WTC11 (cell line): ENCODE measurements around the gene MEGF11. TPM values are rescaled to one million over a fixed set of nuclear protein-coding genes. Genes with fewer than 3 reads are reported as not detected.

Experiments
- ATAC-seq: fragments of 200-7000 bp; cut with Tn5 transposase; 2 replicates; pipeline ENCODE4 v1.10.0; 2021; ENCODE audit warnings: mild to moderate bottlenecking, moderate library complexity
- CTCF ChIA-PET: fragments of 300-600 bp; sonication (Branson Sonifier 250); formaldehyde crosslinking; loops from one replicate; lab custom pipeline; 2021; ENCODE audit warnings: antibody characterized with exemption; lab: Charles Lee
- POLR2A ChIA-PET: fragments of 350-600 bp; sonication (Branson Sonifier 250); formaldehyde crosslinking; loops from one replicate; lab custom pipeline; 2021; ENCODE audit warnings: antibody characterized with exemption; lab: Charles Lee
- DNase-seq: peaks from one replicate; pipeline ENCODE4 v3.0.0; 2021; ENCODE audit warnings: low spot score
- H3K27ac Mint-ChIP-seq: 2 replicates; pipeline ENCODE4 v1.8.0; 2021; ENCODE audit warnings: mixed read lengths
- H3K27me3 Mint-ChIP-seq: 2 replicates; pipeline ENCODE4 v1.8.0; 2021; ENCODE audit warnings: low read depth, mild to moderate bottlenecking, moderate library complexity, mixed read lengths
- H3K36me3 Mint-ChIP-seq: 2 replicates; pipeline ENCODE4 v1.8.0; 2021; ENCODE audit warnings: mixed read lengths
- H3K4me1 Mint-ChIP-seq: 2 replicates; pipeline ENCODE4 v1.8.0; 2022; ENCODE audit warnings: mixed read lengths
- H3K4me3 Mint-ChIP-seq: 2 replicates; pipeline ENCODE4 v1.8.0; 2021; ENCODE audit warnings: mild to moderate bottlenecking, moderate library complexity, mixed read lengths
- H3K9me3 Mint-ChIP-seq: 2 replicates; pipeline ENCODE4 v1.8.0; 2021; ENCODE audit warnings: mixed read lengths
- CREB1 ChIP-seq: sonication (generic); formaldehyde crosslinking; IDR thresholded peaks from 2 replicates; pipeline ENCODE4 v1.8.0; 2023; ENCODE audit warnings: mild to moderate bottlenecking, missing genetic modification reagents
- CREM ChIP-seq: sonication (generic); formaldehyde crosslinking; IDR thresholded peaks from 2 replicates; pipeline ENCODE4 v1.8.1; 2022; ENCODE audit warnings: mild to moderate bottlenecking, missing genetic modification reagents, moderate library complexity
- ETV6 ChIP-seq: sonication (generic); formaldehyde crosslinking; IDR thresholded peaks from 2 replicates; pipeline ENCODE4 v1.8.1; 2022; ENCODE audit warnings: mild to moderate bottlenecking, missing genetic modification reagents
- FOXJ3 ChIP-seq: sonication (generic); formaldehyde crosslinking; IDR thresholded peaks from 2 replicates; pipeline ENCODE4 v1.9.0; 2021; ENCODE audit warnings: missing genetic modification reagents, mild to moderate bottlenecking, borderline replicate concordance
- FOXP4 ChIP-seq: sonication (generic); formaldehyde crosslinking; IDR thresholded peaks from 2 replicates; pipeline ENCODE4 v1.8.0; 2022; ENCODE audit warnings: mild to moderate bottlenecking, missing genetic modification reagents
- HMGA2 ChIP-seq: fragments of 250-450 bp; sonication (Bioruptor Pico); IDR thresholded peaks from 2 replicates; pipeline ENCODE4 v1.4.0; 2021; ENCODE audit warnings: mild to moderate bottlenecking, moderate library complexity
- JAZF1 ChIP-seq: fragments of 250-450 bp; sonication (Bioruptor Pico); IDR thresholded peaks from 2 replicates; pipeline ENCODE4 v1.9.0; 2021; ENCODE audit warnings: moderate library complexity, mild to moderate bottlenecking, inconsistent platforms
- MYBL2 ChIP-seq: sonication (generic); formaldehyde crosslinking; IDR thresholded peaks from 2 replicates; pipeline ENCODE4 v1.8.1; 2023; ENCODE audit warnings: mild to moderate bottlenecking, moderate library complexity, missing genetic modification reagents
- NR1H2 ChIP-seq: sonication (generic); formaldehyde crosslinking; IDR thresholded peaks from 2 replicates; pipeline ENCODE4 v1.9.0; 2021; ENCODE audit warnings: mild to moderate bottlenecking, moderate library complexity, missing genetic modification reagents
- NR2C2 ChIP-seq: sonication (generic); formaldehyde crosslinking; IDR thresholded peaks from 2 replicates; pipeline ENCODE4 v1.8.0; 2022; ENCODE audit warnings: mild to moderate bottlenecking, missing genetic modification reagents
- OVOL2 ChIP-seq: fragments of 250-450 bp; sonication (Bioruptor Pico); IDR thresholded peaks from 2 replicates; pipeline ENCODE4 v1.9.0; 2021; ENCODE audit warnings: mild to moderate bottlenecking, borderline replicate concordance
- PRRX2 ChIP-seq: fragments of 250-450 bp; sonication (Bioruptor Pico); IDR thresholded peaks from 2 replicates; pipeline ENCODE4 v1.8.0; 2021; ENCODE audit warnings: mild to moderate bottlenecking
- SOX15 ChIP-seq: fragments of 250-450 bp; sonication (Bioruptor Pico); IDR thresholded peaks from 2 replicates; pipeline ENCODE4 v1.9.0; 2021; ENCODE audit warnings: mild to moderate bottlenecking
- SP1 ChIP-seq: sonication (generic); formaldehyde crosslinking; conservative IDR thresholded peaks from 2 replicates; pipeline ENCODE4 v1.8.1; 2022; ENCODE audit warnings: missing genetic modification reagents
- TCF7 ChIP-seq: sonication (generic); formaldehyde crosslinking; IDR thresholded peaks from 2 replicates; pipeline ENCODE4 v1.8.0; 2022; ENCODE audit warnings: mild to moderate bottlenecking, low read depth, missing genetic modification reagents, moderate library complexity
- ZBTB43 ChIP-seq: sonication (generic); formaldehyde crosslinking; IDR thresholded peaks from 2 replicates; pipeline ENCODE4 v1.8.1; 2023; ENCODE audit warnings: mild to moderate bottlenecking, missing genetic modification reagents
- ZNF121 ChIP-seq: sonication (generic); formaldehyde crosslinking; IDR thresholded peaks from 2 replicates; pipeline ENCODE4 v1.8.0; 2023; ENCODE audit warnings: missing genetic modification reagents
- ZNF317 ChIP-seq: sonication (generic); formaldehyde crosslinking; IDR thresholded peaks from 2 replicates; pipeline ENCODE4 v1.8.1; 2023; ENCODE audit warnings: low read depth, mild to moderate bottlenecking, moderate library complexity, missing genetic modification reagents, borderline replicate concordance
- ZNF512 ChIP-seq: sonication (generic); formaldehyde crosslinking; IDR thresholded peaks from 2 replicates; pipeline ENCODE4 v1.8.1; 2022; ENCODE audit warnings: missing genetic modification reagents, borderline replicate concordance
- total RNA-seq: library from RNA; stranded (reverse); gene quantifications from 3 replicates; pipeline ENCODE4 v1.2.3, GENCODE V29; 2021
- TF ChIP-seq, protein P1 (sequence below): sonication (generic); formaldehyde crosslinking; conservative IDR thresholded peaks from 2 replicates; pipeline ENCODE4 v1.8.1; 2023; ENCODE audit warnings: mild to moderate bottlenecking, low read depth, missing genetic modification reagents, moderate library complexity
- TF ChIP-seq, protein P2 (sequence below): fragments of 250-450 bp; sonication (Bioruptor Pico); IDR thresholded peaks from 2 replicates; pipeline ENCODE4 v1.9.0; 2021; ENCODE audit warnings: mild to moderate bottlenecking
- TF ChIP-seq, protein P3 (sequence below): sonication (generic); formaldehyde crosslinking; IDR thresholded peaks from 2 replicates; pipeline ENCODE4 v1.8.1; 2023; ENCODE audit warnings: mild to moderate bottlenecking, missing genetic modification reagents, moderate library complexity

MEGF11 gene
- total RNA-seq, 1 experiment from 2014 or later, result 3.3 TPM

DNA sequence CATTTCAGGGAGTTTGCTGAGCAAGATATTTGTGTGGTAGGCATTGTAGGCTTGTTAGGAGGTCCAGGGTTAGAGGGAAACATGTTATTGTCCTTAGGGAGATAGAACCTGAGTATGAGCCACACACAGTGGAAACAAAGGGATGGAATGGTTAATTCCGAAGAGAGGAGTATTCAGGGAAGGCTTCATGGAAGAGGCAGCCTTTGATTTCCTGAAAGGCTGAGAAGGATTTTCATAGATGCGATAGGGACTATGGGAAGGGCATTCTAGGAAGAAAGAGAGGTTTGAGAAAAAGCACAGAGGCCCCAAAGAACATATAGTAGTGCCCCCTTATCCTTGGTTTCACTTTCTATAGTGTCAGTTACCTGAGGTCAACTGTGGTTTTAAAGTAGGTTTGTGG, 302.5 kb downstream of the MEGF11 start:
- ChIA-PET POLR2A (no interaction called here), CTCF (interaction anchor here (0.7 to 1.8 kb wide), 2 partner anchors 8 to 354 kb away, joined by 3 to 6 read pairs; no protein-coding TSS in a partner anchor)
- no peaks in the 10 kb centered on the region for H3K36me3 Mint-ChIP-seq
- H3K4me3 Mint-ChIP-seq, result no peak overlapping the region
- H3K27me3 Mint-ChIP-seq, result no peaks in the 10 kb centered on the region
- TF ChIP-seq NR2C2 (CRISPR knock-in tag) (no peak), MYBL2 (no peak), HMGA2 (CRISPR knock-in tag) (no peak), ZNF512 (CRISPR knock-in tag) (no peak), FOXJ3 (CRISPR knock-in tag) (no peak), SP1 (no peak), ETV6 (no peak), JAZF1 (no peak)
- TF ChIP-seq, protein P1, sequence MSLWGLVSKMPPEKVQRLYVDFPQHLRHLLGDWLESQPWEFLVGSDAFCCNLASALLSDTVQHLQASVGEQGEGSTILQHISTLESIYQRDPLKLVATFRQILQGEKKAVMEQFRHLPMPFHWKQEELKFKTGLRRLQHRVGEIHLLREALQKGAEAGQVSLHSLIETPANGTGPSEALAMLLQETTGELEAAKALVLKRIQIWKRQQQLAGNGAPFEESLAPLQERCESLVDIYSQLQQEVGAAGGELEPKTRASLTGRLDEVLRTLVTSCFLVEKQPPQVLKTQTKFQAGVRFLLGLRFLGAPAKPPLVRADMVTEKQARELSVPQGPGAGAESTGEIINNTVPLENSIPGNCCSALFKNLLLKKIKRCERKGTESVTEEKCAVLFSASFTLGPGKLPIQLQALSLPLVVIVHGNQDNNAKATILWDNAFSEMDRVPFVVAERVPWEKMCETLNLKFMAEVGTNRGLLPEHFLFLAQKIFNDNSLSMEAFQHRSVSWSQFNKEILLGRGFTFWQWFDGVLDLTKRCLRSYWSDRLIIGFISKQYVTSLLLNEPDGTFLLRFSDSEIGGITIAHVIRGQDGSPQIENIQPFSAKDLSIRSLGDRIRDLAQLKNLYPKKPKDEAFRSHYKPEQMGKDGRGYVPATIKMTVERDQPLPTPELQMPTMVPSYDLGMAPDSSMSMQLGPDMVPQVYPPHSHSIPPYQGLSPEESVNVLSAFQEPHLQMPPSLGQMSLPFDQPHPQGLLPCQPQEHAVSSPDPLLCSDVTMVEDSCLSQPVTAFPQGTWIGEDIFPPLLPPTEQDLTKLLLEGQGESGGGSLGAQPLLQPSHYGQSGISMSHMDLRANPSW (CRISPR knock-in tag), result no peak
- TF ChIP-seq, protein P2, sequence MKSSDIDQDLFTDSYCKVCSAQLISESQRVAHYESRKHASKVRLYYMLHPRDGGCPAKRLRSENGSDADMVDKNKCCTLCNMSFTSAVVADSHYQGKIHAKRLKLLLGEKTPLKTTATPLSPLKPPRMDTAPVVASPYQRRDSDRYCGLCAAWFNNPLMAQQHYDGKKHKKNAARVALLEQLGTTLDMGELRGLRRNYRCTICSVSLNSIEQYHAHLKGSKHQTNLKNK, result no peak
- peaks cover 33% of the 10 kb centered on the region for H3K4me1 Mint-ChIP-seq
- no peak overlapping the region for H3K27ac Mint-ChIP-seq
- DNase-seq (no peak), ATAC-seq (no peak)
- H3K9me3 Mint-ChIP-seq, result no peaks in the 10 kb centered on the region

DNA sequence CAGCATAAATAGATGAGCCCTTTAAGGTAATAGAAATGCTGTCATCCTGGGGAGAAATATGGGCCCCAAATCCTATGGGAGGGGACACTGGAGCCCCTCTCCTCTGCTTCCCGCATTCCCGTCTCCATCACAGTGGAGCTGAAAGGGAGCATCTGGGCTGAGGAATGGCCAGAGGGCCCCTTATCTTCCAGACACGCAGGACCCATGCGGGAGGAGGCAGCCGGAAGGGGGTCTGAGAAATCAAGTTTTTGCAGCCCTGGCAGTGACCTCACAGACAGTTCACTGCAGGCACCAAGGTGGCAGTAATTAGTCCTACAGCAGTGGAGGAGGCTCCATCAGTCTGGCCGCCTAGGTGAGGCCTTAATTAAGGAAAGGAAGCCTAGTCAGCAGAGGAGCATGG, 304.1 kb downstream of the MEGF11 start:
- Mint-ChIP-seq H3K4me1 (peaks cover 22% of the 10 kb centered on the region), H3K9me3 (no peaks in the 10 kb centered on the region), H3K27ac (no peak overlapping the region), H3K27me3 (no peaks in the 10 kb centered on the region), H3K4me3 (no peak overlapping the region), H3K36me3 (no peaks in the 10 kb centered on the region)
- TF ChIP-seq PRRX2 (CRISPR knock-in tag) (no peak), ZBTB43 (no peak)
- no peak for ATAC-seq
- DNase-seq, result no peak
- ChIA-PET CTCF (no interaction called here), POLR2A (no interaction called here)

DNA sequence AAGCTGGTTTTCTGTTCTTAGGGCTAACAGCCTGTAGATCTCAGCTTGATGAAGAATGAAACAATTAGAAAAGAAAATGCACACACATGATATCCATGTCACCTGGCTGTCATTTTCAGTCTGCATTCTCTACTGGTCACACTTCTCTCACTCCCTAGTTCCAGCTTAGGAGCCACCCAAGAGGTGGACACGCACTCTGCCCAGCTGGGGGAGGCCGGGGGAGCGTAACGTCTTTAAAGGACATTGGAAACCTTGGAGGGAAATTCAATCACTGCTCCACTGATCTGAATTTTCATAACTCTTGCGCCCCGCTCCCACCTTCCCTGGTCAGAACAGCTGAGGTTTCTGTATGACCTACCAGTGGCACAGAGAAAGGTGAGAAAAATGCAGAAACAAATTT, 304.5 kb downstream of the MEGF11 start:
- no peaks in the 10 kb centered on the region for H3K9me3 Mint-ChIP-seq
- H3K36me3 Mint-ChIP-seq, result no peaks in the 10 kb centered on the region
- CTCF ChIA-PET, result interaction anchor here (1.1 kb wide), 1 partner anchor 14 kb away, joined by 3 read pairs; no protein-coding TSS in a partner anchor
- peaks cover 18% of the 10 kb centered on the region for H3K4me1 Mint-ChIP-seq
- ATAC-seq (no peak), DNase-seq (no peak)
- no peak overlapping the region for H3K27ac Mint-ChIP-seq
- POLR2A ChIA-PET, result no interaction called here
- H3K27me3 Mint-ChIP-seq, result no peaks in the 10 kb centered on the region
- H3K4me3 Mint-ChIP-seq, result no peak overlapping the region
- TF ChIP-seq TCF7 (CRISPR knock-in tag), result no peak
- no peak for TF ChIP-seq FOXP4 (CRISPR knock-in tag)
- TF ChIP-seq ZNF317 (CRISPR knock-in tag), result no peak
- no peak for TF ChIP-seq OVOL2 (CRISPR knock-in tag)
- TF ChIP-seq SOX15 (CRISPR knock-in tag), result no peak
- TF ChIP-seq CREM (CRISPR knock-in tag), result no peak
- no peak for TF ChIP-seq NR1H2 (CRISPR knock-in tag)
- no peak for TF ChIP-seq ZNF121
- TF ChIP-seq ZNF512 (CRISPR knock-in tag), result no peak
- TF ChIP-seq CREB1 (CRISPR knock-in tag), result no peak
- TF ChIP-seq, protein P3, sequence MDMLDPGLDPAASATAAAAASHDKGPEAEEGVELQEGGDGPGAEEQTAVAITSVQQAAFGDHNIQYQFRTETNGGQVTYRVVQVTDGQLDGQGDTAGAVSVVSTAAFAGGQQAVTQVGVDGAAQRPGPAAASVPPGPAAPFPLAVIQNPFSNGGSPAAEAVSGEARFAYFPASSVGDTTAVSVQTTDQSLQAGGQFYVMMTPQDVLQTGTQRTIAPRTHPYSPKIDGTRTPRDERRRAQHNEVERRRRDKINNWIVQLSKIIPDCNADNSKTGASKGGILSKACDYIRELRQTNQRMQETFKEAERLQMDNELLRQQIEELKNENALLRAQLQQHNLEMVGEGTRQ, result no peak
